HTERT RPE-1 (cell line): ENCODE data around the gene SLC2A11.
"Not testable (repeated sequence)": the region's sequence is repeated elsewhere in the genome, so short reads cannot be mapped to it uniquely, and the experiment has no call there.

Experiments used
- in situ Hi-C: fragments of 300-500 bp; cut with MboI; formaldehyde crosslinking; loops from 4 replicates; pipeline ENCODE4 v1.14.3; 2020; ENCODE audit warnings: low sequenced_read_pairs

Gene SLC2A11

GRCh38 chr22:23903328-23903971 is 45.8 kb downstream of the SLC2A11 start:
- in situ Hi-C loops, result no loop called here

- in situ Hi-C loops, result no loop called here
These were observed 47.0 kb downstream of the SLC2A11 start for GRCh38 chr22:23904573-23905254.

GRCh38 chr22:23906641-23907040 is 49.0 kb downstream of the SLC2A11 start:
- in situ Hi-C loops, result no loop called here

GRCh38 chr22:23907423-23907822 is 49.7 kb downstream of the SLC2A11 start:
- in situ Hi-C loops, result not testable (repeated sequence)

GRCh38 chr22:23908587-23909205 is 51.0 kb downstream of the SLC2A11 start:
- in situ Hi-C loops, result no loop called here

- in situ Hi-C loops, result no loop called here
These were observed 51.7 kb downstream of the SLC2A11 start for GRCh38 chr22:23909296-23909898.

GRCh38 chr22:23910496-23911190 is 53.0 kb downstream of the SLC2A11 start:
- in situ Hi-C loops, result no loop called here

- in situ Hi-C loops, result no loop called here
These were observed 53.8 kb downstream of the SLC2A11 start for GRCh38 chr22:23911318-23911980.

- in situ Hi-C loops, result no loop called here
These were observed 54.7 kb downstream of the SLC2A11 start for GRCh38 chr22:23912293-23912903.

- in situ Hi-C loops, result no loop called here
These were observed 55.6 kb downstream of the SLC2A11 start for GRCh38 chr22:23913306-23913660.

GRCh38 chr22:23913661-23914353 is 56.1 kb downstream of the SLC2A11 start:
- in situ Hi-C loops, result no loop called here

- in situ Hi-C loops, result no loop called here
These were observed 57.6 kb downstream of the SLC2A11 start for GRCh38 chr22:23915290-23915689.

GRCh38 chr22:23920267-23920611 is 62.6 kb downstream of the SLC2A11 start:
- in situ Hi-C loops, result not testable (repeated sequence)

GRCh38 chr22:23921586-23922201 is 64.0 kb downstream of the SLC2A11 start:
- in situ Hi-C loops, result not testable (repeated sequence)

- in situ Hi-C loops, result no loop called here
These were observed 65.2 kb downstream of the SLC2A11 start for GRCh38 chr22:23922921-23923320.

GRCh38 chr22:23925020-23925606 is 67.4 kb downstream of the SLC2A11 start:
- in situ Hi-C loops, result no loop called here

- in situ Hi-C loops, result no loop called here
These were observed 68.9 kb downstream of the SLC2A11 start for GRCh38 chr22:23926561-23926960.
